ENCODE data around the gene FGF12.

- no peak for TF ChIP-seq POLR2AphosphoS5 (IDR thresholded peaks at IDR 0.05; ENCODE audit: low read depth, low read length)
- TF ChIP-seq EZH2phosphoT487 (IDR thresholded peaks at IDR 0.05; ENCODE audit: borderline replicate concordance) = no peak
- TF ChIP-seq CTCF (IDR thresholded peaks at IDR 0.05 in 2 of 3, conservative IDR thresholded peaks at IDR 0.05 in 1 of 3; ENCODE audit: borderline replicate concordance in 1 of 3, insufficient read depth in 1 of 3, low read depth in 2 of 3, low read length in 2 of 3) = no peak
These were observed 184.2 kb downstream of the FGF12 start for GRCh38 chr3:192543163-192543562.
